Progenitor cell of endocrine pancreas (in vitro differentiated cells): Measurements from ENCODE around the gene PCBP4. TPM values are rescaled to one million over a fixed set of nuclear protein-coding genes. Genes with fewer than 3 reads are reported as not detected.
"Not testable (repeated sequence)": the region's sequence is repeated elsewhere in the genome, so short reads cannot be mapped to it uniquely, and the experiment has no call there.

Source experiments
- DNase-seq: peaks from one replicate; pipeline ENCODE4 v3.0.0; 2021; ENCODE audit warnings: low spot score; ENCODE audit not compliant: unreplicated experiment
- H3K27ac Mint-ChIP-seq: 2 replicates; pipeline ENCODE4 v1.8.0; 2021; ENCODE audit warnings: mild to moderate bottlenecking, moderate library complexity, mixed read lengths
- H3K27me3 Mint-ChIP-seq: 2 replicates; pipeline ENCODE4 v1.8.0; 2021; ENCODE audit warnings: mixed read lengths
- H3K36me3 Mint-ChIP-seq: 2 replicates; pipeline ENCODE4 v1.8.0; 2022; ENCODE audit warnings: mixed read lengths; ENCODE audit not compliant: insufficient read depth
- H3K4me1 Mint-ChIP-seq: 2 replicates; pipeline ENCODE4 v1.8.0; 2021; ENCODE audit warnings: low read depth, mixed read lengths
- H3K4me3 Mint-ChIP-seq: 2 replicates; pipeline ENCODE4 v1.8.0; 2021; ENCODE audit warnings: low read depth, mild to moderate bottlenecking, moderate library complexity, mixed read lengths
- H3K9me3 Mint-ChIP-seq: 2 replicates; pipeline ENCODE4 v1.8.0; 2021; ENCODE audit warnings: low read depth, mixed read lengths
- total RNA-seq: library from RNA; stranded (reverse); gene quantifications from 2 replicates; pipeline ENCODE4 v1.2.1, GENCODE V29; 2021
- TF ChIP-seq, protein P1 (sequence below): fragments of 200-600 bp; sonication (generic); IDR thresholded peaks from one replicate; pipeline ENCODE4 v1.5.0; 2021; ENCODE audit warnings: antibody characterized with exemption, mild to moderate bottlenecking; ENCODE audit not compliant: unreplicated experiment

The PCBP4 gene
- total RNA-seq, 1 donor from 2014 or later: 160 TPM

DNA sequence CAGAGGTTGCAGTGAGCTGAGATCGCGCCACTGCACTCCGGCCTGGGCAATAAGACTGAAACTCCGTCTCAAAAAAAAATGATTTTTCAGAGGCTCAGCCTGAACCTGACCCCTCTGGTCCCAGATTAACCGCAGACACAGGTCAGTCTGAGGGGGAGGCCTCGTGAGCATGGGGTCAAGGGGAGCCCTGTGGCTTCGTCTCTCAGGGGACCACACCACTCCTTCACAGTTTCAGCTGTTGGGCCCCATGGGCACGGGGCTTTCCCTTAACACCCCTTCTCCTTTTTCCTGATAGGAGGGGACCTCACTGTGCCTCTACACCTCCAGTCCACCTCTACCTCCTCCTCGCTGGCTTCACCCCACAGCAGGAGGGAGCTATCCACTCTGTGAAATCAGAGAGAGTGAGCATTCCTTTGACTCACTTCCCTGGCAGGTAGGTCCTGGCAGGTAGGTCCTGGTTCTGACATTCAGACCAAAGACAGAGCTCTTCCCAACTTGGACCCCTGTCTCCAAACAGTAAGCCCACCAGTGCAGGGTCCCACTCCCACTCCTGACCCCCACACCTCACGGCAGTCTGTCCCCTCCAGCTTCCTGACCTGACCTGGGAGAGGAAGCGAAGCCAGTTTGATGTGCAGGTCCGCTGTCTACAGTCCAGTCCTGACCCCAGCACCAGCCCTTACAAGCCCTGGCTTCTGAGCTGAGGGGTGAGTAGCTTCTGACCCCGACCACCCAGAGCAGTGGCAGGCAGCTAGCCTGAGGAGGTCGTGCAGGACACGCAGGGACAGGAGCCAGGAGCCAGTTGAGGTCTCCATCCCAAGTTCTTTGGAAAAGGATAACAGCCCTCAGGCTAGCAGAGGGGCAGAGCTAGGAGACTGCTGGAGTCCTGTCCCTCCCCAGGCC, 34.5 kb downstream of the PCBP4 start:
- Mint-ChIP-seq H3K9me3 (no peaks in the 10 kb centered on the region), H3K4me3 (no peak overlapping the region), H3K36me3 (peaks cover 5% of the 10 kb centered on the region), H3K27ac (no peak overlapping the region), H3K27me3 (no peaks in the 10 kb centered on the region), H3K4me1 (no peaks in the 10 kb centered on the region)
- TF ChIP-seq, protein P1, sequence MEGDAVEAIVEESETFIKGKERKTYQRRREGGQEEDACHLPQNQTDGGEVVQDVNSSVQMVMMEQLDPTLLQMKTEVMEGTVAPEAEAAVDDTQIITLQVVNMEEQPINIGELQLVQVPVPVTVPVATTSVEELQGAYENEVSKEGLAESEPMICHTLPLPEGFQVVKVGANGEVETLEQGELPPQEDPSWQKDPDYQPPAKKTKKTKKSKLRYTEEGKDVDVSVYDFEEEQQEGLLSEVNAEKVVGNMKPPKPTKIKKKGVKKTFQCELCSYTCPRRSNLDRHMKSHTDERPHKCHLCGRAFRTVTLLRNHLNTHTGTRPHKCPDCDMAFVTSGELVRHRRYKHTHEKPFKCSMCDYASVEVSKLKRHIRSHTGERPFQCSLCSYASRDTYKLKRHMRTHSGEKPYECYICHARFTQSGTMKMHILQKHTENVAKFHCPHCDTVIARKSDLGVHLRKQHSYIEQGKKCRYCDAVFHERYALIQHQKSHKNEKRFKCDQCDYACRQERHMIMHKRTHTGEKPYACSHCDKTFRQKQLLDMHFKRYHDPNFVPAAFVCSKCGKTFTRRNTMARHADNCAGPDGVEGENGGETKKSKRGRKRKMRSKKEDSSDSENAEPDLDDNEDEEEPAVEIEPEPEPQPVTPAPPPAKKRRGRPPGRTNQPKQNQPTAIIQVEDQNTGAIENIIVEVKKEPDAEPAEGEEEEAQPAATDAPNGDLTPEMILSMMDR: no peak
- DNase-seq: no peak

DNA sequence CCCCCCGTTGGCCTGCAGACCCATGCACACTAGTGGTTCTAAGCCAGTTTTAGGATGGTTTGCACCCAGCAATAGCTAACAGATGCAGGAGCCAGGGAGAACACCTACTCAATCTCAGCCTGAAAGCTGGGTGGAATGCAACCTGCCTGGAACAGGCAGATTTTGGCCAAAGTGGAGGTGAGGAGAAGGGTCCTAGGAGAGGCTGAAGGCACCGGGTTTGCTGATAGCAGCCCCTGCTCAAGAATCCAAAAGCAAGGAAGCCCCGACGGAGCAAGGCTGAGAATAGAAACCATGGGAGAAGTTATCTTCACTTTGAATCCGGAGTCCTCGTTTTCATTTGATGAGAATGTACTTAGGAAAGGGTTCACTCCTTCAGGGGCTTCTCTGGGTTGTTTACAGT, 35.5 kb downstream of the PCBP4 start:
- no peak for DNase-seq
- Mint-ChIP-seq H3K4me1 (no peaks in the 10 kb centered on the region), H3K27ac (no peak overlapping the region), H3K9me3 (no peaks in the 10 kb centered on the region), H3K4me3 (no peak overlapping the region), H3K36me3 (peaks cover 2% of the 10 kb centered on the region), H3K27me3 (no peaks in the 10 kb centered on the region)
- TF ChIP-seq, protein P1: no peak

DNA sequence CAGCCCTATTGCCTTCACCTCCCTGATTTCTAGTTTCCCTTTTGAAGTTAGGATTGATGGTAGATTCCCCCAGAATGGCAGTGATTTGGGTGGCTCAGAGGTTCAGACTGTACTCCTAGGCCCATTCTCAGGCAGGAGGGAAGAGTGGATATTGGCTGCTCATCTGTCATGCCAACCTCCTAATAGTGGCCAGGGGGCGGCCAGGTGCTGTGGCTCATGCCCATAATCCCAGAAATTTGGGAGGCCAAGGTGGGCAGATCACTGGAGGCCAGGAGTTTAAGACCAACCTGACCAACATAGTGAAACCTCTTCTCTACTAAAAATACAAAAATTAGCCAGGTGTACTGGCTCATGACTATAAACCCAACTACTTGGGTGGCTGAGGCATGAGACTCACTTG, 36.8 kb downstream of the PCBP4 start:
- no peak overlapping the region for H3K27ac Mint-ChIP-seq
- no peak overlapping the region for H3K4me3 Mint-ChIP-seq
- H3K9me3 Mint-ChIP-seq: no peaks in the 10 kb centered on the region
- H3K36me3 Mint-ChIP-seq: peaks cover 2% of the 10 kb centered on the region
- no peaks in the 10 kb centered on the region for H3K27me3 Mint-ChIP-seq
- TF ChIP-seq, protein P1: no peak
- no peaks in the 10 kb centered on the region for H3K4me1 Mint-ChIP-seq
- DNase-seq: no peak

DNA sequence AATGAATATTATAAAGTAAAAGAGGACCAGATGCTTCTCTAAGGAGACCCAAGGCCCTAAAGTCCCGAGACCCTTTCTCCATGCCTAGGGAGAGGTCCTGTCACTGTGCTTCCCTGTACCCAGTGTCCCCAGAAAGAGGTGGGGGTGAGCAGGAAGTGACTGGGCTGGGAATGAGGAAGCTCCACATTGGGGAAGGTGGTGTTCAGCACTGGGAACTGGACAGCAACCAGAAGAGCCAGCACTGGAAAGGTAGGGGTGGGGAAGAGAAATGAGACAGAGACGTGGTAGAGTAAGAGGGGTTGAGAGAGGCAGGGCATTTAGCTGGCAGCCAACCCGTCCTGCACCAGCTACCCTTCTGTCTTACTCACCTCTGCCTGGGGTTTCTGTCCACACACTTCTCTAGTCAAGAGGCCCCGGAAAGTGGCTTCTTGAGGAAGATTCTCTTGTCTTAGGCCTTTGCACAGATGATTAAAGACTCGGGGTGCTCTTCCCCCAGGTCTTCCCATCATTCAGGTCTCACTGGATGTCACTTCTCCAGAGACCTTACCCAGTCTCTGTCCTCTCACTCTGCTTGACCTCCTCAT, 37.7 kb downstream of the PCBP4 start:
- DNase-seq: no peak
- Mint-ChIP-seq H3K36me3 (peaks cover 2% of the 10 kb centered on the region), H3K4me1 (no peaks in the 10 kb centered on the region)

GRCh38 chr3:51928981-51929380, 38.3 kb downstream of the PCBP4 start:
- H3K27ac Mint-ChIP-seq, H3K9me3 Mint-ChIP-seq, DNase-seq, H3K27me3 Mint-ChIP-seq, H3K4me1 Mint-ChIP-seq, H3K4me3 Mint-ChIP-seq, H3K36me3 Mint-ChIP-seq: not testable (repeated sequence)

More for the DNA sequence above, 37.7 kb downstream of the PCBP4 start:
- H3K4me3 Mint-ChIP-seq: no peak overlapping the region
- TF ChIP-seq, protein P1: no peak
- H3K9me3 Mint-ChIP-seq: no peaks in the 10 kb centered on the region
- no peak overlapping the region for H3K27ac Mint-ChIP-seq
- no peaks in the 10 kb centered on the region for H3K27me3 Mint-ChIP-seq

GRCh38 chr3:51928438-51928837, 38.8 kb downstream of the PCBP4 start:
- no peaks in the 10 kb centered on the region for H3K36me3 Mint-ChIP-seq
- H3K27ac Mint-ChIP-seq: no peak overlapping the region
- H3K9me3 Mint-ChIP-seq: no peaks in the 10 kb centered on the region
- TF ChIP-seq, protein P1: no peak
- DNase-seq: no peak
- no peaks in the 10 kb centered on the region for H3K4me1 Mint-ChIP-seq
- H3K27me3 Mint-ChIP-seq: no peaks in the 10 kb centered on the region
- H3K4me3 Mint-ChIP-seq: no peak overlapping the region
